KOPT-K1 (cell line): ENCODE results near the gene RPS6KA4.
A peak's percentile ranks its signal among the peaks of the same experiment; 100 is the strongest.

Source experiments
- H3K27ac ChIP-seq: fragments of 200-600 bp; sonication (generic); 2 replicates; pipeline ENCODE4 v1.5.1; 2016; ENCODE audit warnings: antibody characterized with exemption, mild to moderate bottlenecking, low read depth, low read length; ENCODE audit not compliant: poor library complexity, severe bottlenecking
- H3K36me3 ChIP-seq: fragments of 200-600 bp; sonication (generic); 2 replicates; pipeline ENCODE4 v1.5.1; 2017; ENCODE audit warnings: antibody characterized with exemption, mild to moderate bottlenecking, low read length, moderate library complexity; ENCODE audit not compliant: insufficient read depth
- H3K9me3 ChIP-seq: fragments of 200-600 bp; sonication (generic); 2 replicates; pipeline ENCODE4 v1.5.1; 2017; ENCODE audit warnings: antibody characterized with exemption, low read length, mild to moderate bottlenecking; ENCODE audit not compliant: insufficient read depth, poor library complexity, severe bottlenecking

RPS6KA4 gene

GRCh38 chr11:64381350-64381749 is 22.4 kb downstream of the RPS6KA4 start:
- H3K9me3 ChIP-seq: no peaks in the 10 kb centered on the region
- no peaks in the 10 kb centered on the region for H3K36me3 ChIP-seq
- H3K27ac ChIP-seq: no peak overlapping the region

- Histone ChIP-seq H3K27ac (no peak overlapping the region), H3K36me3 (no peaks in the 10 kb centered on the region), H3K9me3 (no peaks in the 10 kb centered on the region)
These were observed 23.1 kb downstream of the RPS6KA4 start for GRCh38 chr11:64382047-64382446.

GRCh38 chr11:64382586-64382985 is 23.6 kb downstream of the RPS6KA4 start:
- H3K27ac ChIP-seq: no peak overlapping the region
- no peaks in the 10 kb centered on the region for H3K36me3 ChIP-seq
- no peaks in the 10 kb centered on the region for H3K9me3 ChIP-seq

- Histone ChIP-seq H3K36me3 (no peaks in the 10 kb centered on the region), H3K9me3 (no peaks in the 10 kb centered on the region)
These were observed 24.6 kb downstream of the RPS6KA4 start for GRCh38 chr11:64383580-64383979.

GRCh38 chr11:64384028-64384737 is 25.2 kb downstream of the RPS6KA4 start:
- H3K9me3 ChIP-seq: no peaks in the 10 kb centered on the region
- no peaks in the 10 kb centered on the region for H3K36me3 ChIP-seq
- H3K27ac ChIP-seq: peak overlapping the region; percentile 61

More at GRCh38 chr11:64383580-64383979, 24.6 kb downstream of the RPS6KA4 start:
- no peak overlapping the region for H3K27ac ChIP-seq

- H3K36me3 ChIP-seq: no peaks in the 10 kb centered on the region
- H3K27ac ChIP-seq: peak overlapping the region; percentile 61
- no peaks in the 10 kb centered on the region for H3K9me3 ChIP-seq
These were observed 26.3 kb downstream of the RPS6KA4 start for GRCh38 chr11:64384981-64385944.

- Histone ChIP-seq H3K9me3 (no peaks in the 10 kb centered on the region), H3K27ac (peak overlapping the region; percentile 61)
These were observed 27.2 kb downstream of the RPS6KA4 start for GRCh38 chr11:64385945-64386704.

GRCh38 chr11:64387916-64388315 is 29.0 kb downstream of the RPS6KA4 start:
- Histone ChIP-seq H3K27ac (no peak overlapping the region), H3K9me3 (no peaks in the 10 kb centered on the region), H3K36me3 (no peaks in the 10 kb centered on the region)

More at GRCh38 chr11:64385945-64386704, 27.2 kb downstream of the RPS6KA4 start:
- no peaks in the 10 kb centered on the region for H3K36me3 ChIP-seq

- Histone ChIP-seq H3K9me3 (no peaks in the 10 kb centered on the region), H3K36me3 (no peaks in the 10 kb centered on the region), H3K27ac (no peak overlapping the region)
These were observed 29.9 kb downstream of the RPS6KA4 start for GRCh38 chr11:64388894-64389293.

GRCh38 chr11:64389851-64390250 is 30.9 kb downstream of the RPS6KA4 start:
- Histone ChIP-seq H3K36me3 (no peaks in the 10 kb centered on the region), H3K9me3 (no peaks in the 10 kb centered on the region), H3K27ac (no peak overlapping the region)

GRCh38 chr11:64390558-64390957 is 31.6 kb downstream of the RPS6KA4 start:
- Histone ChIP-seq H3K36me3 (no peaks in the 10 kb centered on the region), H3K9me3 (no peaks in the 10 kb centered on the region), H3K27ac (no peak overlapping the region)

- no peaks in the 10 kb centered on the region for H3K36me3 ChIP-seq
- no peaks in the 10 kb centered on the region for H3K9me3 ChIP-seq
- H3K27ac ChIP-seq: no peak overlapping the region
These were observed 32.9 kb downstream of the RPS6KA4 start for GRCh38 chr11:64391839-64392238.

GRCh38 chr11:64395545-64396078 is 36.6 kb downstream of the RPS6KA4 start:
- Histone ChIP-seq H3K9me3 (no peaks in the 10 kb centered on the region), H3K36me3 (no peaks in the 10 kb centered on the region), H3K27ac (no peak overlapping the region)

GRCh38 chr11:64396079-64396591 is 37.2 kb downstream of the RPS6KA4 start:
- Histone ChIP-seq H3K27ac (no peak overlapping the region), H3K36me3 (no peaks in the 10 kb centered on the region), H3K9me3 (no peaks in the 10 kb centered on the region)
